Measurements from ENCODE around the gene MXRA8.

DNA sequence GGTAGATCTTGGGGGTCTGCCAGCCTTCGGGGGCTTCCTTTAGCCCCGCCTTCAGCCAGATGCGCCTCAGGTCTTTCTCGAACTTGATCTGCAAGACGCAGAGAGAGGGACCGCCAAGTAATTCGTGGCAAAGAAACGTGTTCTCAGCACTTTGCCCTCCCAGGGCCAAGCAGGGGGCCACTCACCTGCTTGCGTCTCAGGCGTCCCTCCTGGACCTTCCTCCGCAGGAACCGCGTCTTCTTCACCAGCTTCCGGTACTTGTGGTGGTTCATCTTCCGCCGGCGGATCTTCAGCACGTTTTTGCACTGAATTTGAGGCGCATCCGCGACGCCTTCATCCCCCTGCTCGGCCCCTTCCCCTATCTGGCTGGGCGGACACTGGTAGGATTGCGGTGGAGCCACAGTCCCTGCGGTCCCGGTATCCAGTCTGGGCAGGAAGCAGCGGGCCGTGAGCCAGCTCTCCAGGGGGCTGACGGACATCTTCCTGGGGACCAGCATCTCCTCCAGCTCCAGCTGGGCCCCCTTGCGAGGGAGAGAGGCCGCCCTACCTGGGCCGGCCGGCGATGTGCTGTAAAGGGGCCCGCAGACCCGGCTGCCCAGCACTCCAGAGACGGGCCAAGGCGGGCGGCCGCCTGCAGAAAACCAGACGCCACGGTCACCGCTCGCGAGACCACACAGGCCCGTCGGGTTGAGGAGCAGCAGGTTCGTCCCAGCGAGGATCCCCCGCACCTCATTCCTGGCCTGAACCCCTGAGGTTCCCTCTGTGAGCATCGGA is 15.6 kb upstream of the MXRA8 start:
- TF ChIP-seq, protein P1, sequence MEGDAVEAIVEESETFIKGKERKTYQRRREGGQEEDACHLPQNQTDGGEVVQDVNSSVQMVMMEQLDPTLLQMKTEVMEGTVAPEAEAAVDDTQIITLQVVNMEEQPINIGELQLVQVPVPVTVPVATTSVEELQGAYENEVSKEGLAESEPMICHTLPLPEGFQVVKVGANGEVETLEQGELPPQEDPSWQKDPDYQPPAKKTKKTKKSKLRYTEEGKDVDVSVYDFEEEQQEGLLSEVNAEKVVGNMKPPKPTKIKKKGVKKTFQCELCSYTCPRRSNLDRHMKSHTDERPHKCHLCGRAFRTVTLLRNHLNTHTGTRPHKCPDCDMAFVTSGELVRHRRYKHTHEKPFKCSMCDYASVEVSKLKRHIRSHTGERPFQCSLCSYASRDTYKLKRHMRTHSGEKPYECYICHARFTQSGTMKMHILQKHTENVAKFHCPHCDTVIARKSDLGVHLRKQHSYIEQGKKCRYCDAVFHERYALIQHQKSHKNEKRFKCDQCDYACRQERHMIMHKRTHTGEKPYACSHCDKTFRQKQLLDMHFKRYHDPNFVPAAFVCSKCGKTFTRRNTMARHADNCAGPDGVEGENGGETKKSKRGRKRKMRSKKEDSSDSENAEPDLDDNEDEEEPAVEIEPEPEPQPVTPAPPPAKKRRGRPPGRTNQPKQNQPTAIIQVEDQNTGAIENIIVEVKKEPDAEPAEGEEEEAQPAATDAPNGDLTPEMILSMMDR (IDR thresholded peaks at IDR 0.05) = no peak
- no peak for TF ChIP-seq POLR2A (IDR thresholded peaks at IDR 0.05)
